ENCODE results near the gene PPP1R13B.
"Not testable (repeated sequence)": the region's sequence is repeated elsewhere in the genome, so short reads cannot be mapped to it uniquely, and the experiment has no call there.

The PPP1R13B gene

GRCh38 chr14:103847451-103848174 is at the start of gene PPP1R13B:
TSS of gene PPP1R13B (minus strand) at chr14:103847575. CDS start at chr14:103847307, 268 bp downstream.
- DNase-seq (ENCODE audit: low read depth) = peak; percentile 92

GRCh38 chr14:103896578-103896977 is 49.2 kb upstream of the PPP1R13B start:
- DNase-seq (ENCODE audit: low read depth) = no peak

GRCh38 chr14:103894723-103895059 is 47.3 kb upstream of the PPP1R13B start:
- DNase-seq (ENCODE audit: low read depth) = no peak

- no peak for DNase-seq (ENCODE audit: low read depth)
Measured at GRCh38 chr14:103894034-103894722, 46.8 kb upstream of the PPP1R13B start.

GRCh38 chr14:103892247-103892646 is 44.9 kb upstream of the PPP1R13B start:
- no peak for DNase-seq (ENCODE audit: low read depth)

- no peak for DNase-seq (ENCODE audit: low read depth)
Measured at GRCh38 chr14:103891667-103892215, 44.4 kb upstream of the PPP1R13B start.

GRCh38 chr14:103890821-103891666 is 43.7 kb upstream of the PPP1R13B start:
- no peak for DNase-seq (ENCODE audit: low read depth)

GRCh38 chr14:103890052-103890371 is 42.6 kb upstream of the PPP1R13B start:
- no peak for DNase-seq (ENCODE audit: low read depth)

- DNase-seq (ENCODE audit: low read depth) = no peak
Measured at GRCh38 chr14:103889313-103890051, 42.1 kb upstream of the PPP1R13B start.

GRCh38 chr14:103889002-103889312 is 41.6 kb upstream of the PPP1R13B start:
- not testable (repeated sequence) for DNase-seq (ENCODE audit: low read depth)

- no peak for DNase-seq (ENCODE audit: low read depth)
Measured at GRCh38 chr14:103887557-103888115, 40.3 kb upstream of the PPP1R13B start.

- DNase-seq (ENCODE audit: low read depth) = no peak
Measured at GRCh38 chr14:103887170-103887501, 39.8 kb upstream of the PPP1R13B start.

- no peak for DNase-seq (ENCODE audit: low read depth)
Measured at GRCh38 chr14:103886304-103887169, 39.2 kb upstream of the PPP1R13B start.

GRCh38 chr14:103885509-103885932 is 38.1 kb upstream of the PPP1R13B start:
- DNase-seq (ENCODE audit: low read depth) = no peak

GRCh38 chr14:103884854-103885253 is 37.5 kb upstream of the PPP1R13B start:
- no peak for DNase-seq (ENCODE audit: low read depth)

GRCh38 chr14:103883263-103883523 is 35.8 kb upstream of the PPP1R13B start:
- no peak for DNase-seq (ENCODE audit: low read depth)

- no peak for DNase-seq (ENCODE audit: low read depth)
Measured at GRCh38 chr14:103882503-103883262, 35.3 kb upstream of the PPP1R13B start.

GRCh38 chr14:103881268-103882201 is 34.2 kb upstream of the PPP1R13B start:
- DNase-seq (ENCODE audit: low read depth) = no peak

Data from stimulated activated CD8-positive, alpha-beta memory T cell treated with anti-CD3 and anti-CD28 coated beads, Interleukin-12 subunit alpha, Interleukin-12 subunit beta, amount 100 ng/mL, for 4 hours (primary cell).